H1 (cell line): ENCODE data around the gene BRINP3. TPM values are rescaled to one million over a fixed set of nuclear protein-coding genes. Genes with fewer than 3 reads are reported as not detected.

Experiments used
- CTCF ChIA-PET: fragments of 300-600 bp; sonication (Branson Sonifier 250); formaldehyde crosslinking; loops from one replicate; lab custom pipeline; 2021; ENCODE audit not compliant: partially characterized antibody; lab: Charles Lee
- POLR2A ChIA-PET: fragments of 300-600 bp; sonication (Branson Sonifier 250); formaldehyde crosslinking; loops from one replicate; lab custom pipeline; 2021; ENCODE audit warnings: inconsistent platforms; ENCODE audit not compliant: partially characterized antibody; lab: Charles Lee
- DNase-seq, 2 experiments: peaks; one replicate each; pipeline versions ENCODE4 v3.0.0 to v3.0.0-alpha.2; 2010 to 2022; ENCODE audit warnings: low spot score in 2 of 2, low read depth in 1 of 2, mixed read lengths in 1 of 2
- FAIRE-seq: peaks from 2 replicates; lab custom pipeline; 2011; peaks lifted over from hg19 to GRCh38; lab: Jason Lieb, UNC
- H2AFZ ChIP-seq: 2 replicates; pipeline ENCODE4 v1.8.1; 2012; ENCODE audit warnings: low read length, inconsistent platforms
- H2AK5ac ChIP-seq: 2 replicates; pipeline ENCODE4 v1.6.1; 2013; ENCODE audit warnings: low read depth, low read length
- H2BK120ac ChIP-seq: replicated peaks from 2 replicates; pipeline ENCODE3; 2013; ENCODE audit warnings: low read depth, low read length, inconsistent platforms
- H2BK12ac ChIP-seq: 2 replicates; pipeline ENCODE4 v1.6.1; 2013; ENCODE audit warnings: low read depth, low read length
- H2BK15ac ChIP-seq: 2 replicates; pipeline ENCODE4 v1.6.1; 2013; ENCODE audit warnings: low read length
- H2BK20ac ChIP-seq: 2 replicates; pipeline ENCODE4 v1.6.1; 2013; ENCODE audit warnings: low read length
- H2BK5ac ChIP-seq: 2 replicates; pipeline ENCODE4 v1.6.1; 2013; ENCODE audit warnings: low read depth, low read length
- H3K14ac ChIP-seq: 2 replicates; pipeline ENCODE4 v1.6.1; 2013; ENCODE audit warnings: inconsistent platforms; ENCODE audit not compliant: insufficient read length
- H3K18ac ChIP-seq: 2 replicates; pipeline ENCODE4 v1.6.1; 2013; ENCODE audit warnings: low read length; ENCODE audit errors: extremely low read depth
- H3K23ac ChIP-seq: 2 replicates; pipeline ENCODE4 v1.6.1; 2013; ENCODE audit warnings: inconsistent platforms; ENCODE audit not compliant: insufficient read length
- H3K23me2 ChIP-seq: 2 replicates; pipeline ENCODE4 v1.6.1; 2013; ENCODE audit warnings: low read depth, low read length
- H3K27ac ChIP-seq: 2 replicates; pipeline ENCODE4 v1.6.1; 2011; ENCODE audit warnings: low read depth, low read length, inconsistent platforms
- H3K27me3 ChIP-seq, 4 experiments: replicated peaks in 1 of 4; 1 replicate in 1 of 4; 2 replicates in 3 of 4; pipeline versions ENCODE4 v1.6.1 to v1.8.1; 2011 to 2013; ENCODE audit warnings: low read length in 3 of 4, mild to moderate bottlenecking in 3 of 4, inconsistent platforms in 2 of 4, mixed read lengths in 2 of 4, moderate library complexity in 1 of 4; ENCODE audit not compliant: control insufficient read depth in 3 of 4, insufficient read depth in 3 of 4; ENCODE audit errors: extremely low read depth in 1 of 4
- H3K36me3 ChIP-seq, 4 experiments: 2 replicates each; pipeline versions ENCODE4 v1.6.1 to v1.8.1; 2011 to 2013; ENCODE audit warnings: mild to moderate bottlenecking in 4 of 4, low read length in 3 of 4, moderate library complexity in 2 of 4, control low read depth in 1 of 4, inconsistent platforms in 1 of 4; ENCODE audit not compliant: insufficient read depth in 4 of 4, control insufficient read depth in 2 of 4
- H3K4ac ChIP-seq: replicated peaks from 2 replicates; pipeline ENCODE3; 2013; ENCODE audit warnings: low read length, low read depth, mixed read lengths, inconsistent platforms; ENCODE audit not compliant: insufficient read length
- H3K4me1 ChIP-seq, 4 experiments: replicated peaks in 1 of 4; 1 replicate in 1 of 4; 2 replicates in 3 of 4; pipeline versions ENCODE4 v1.6.1 to v1.8.1; 2011 to 2013; ENCODE audit warnings: low read length in 3 of 4, inconsistent platforms in 2 of 4, mixed read lengths in 1 of 4; ENCODE audit not compliant: insufficient read depth in 4 of 4, control insufficient read depth in 3 of 4
- H3K4me2 ChIP-seq, 2 experiments: 2 replicates each; pipeline versions ENCODE4 v1.6.1 to v1.8.1; 2011 to 2013; ENCODE audit warnings: low read depth in 2 of 2, low read length in 2 of 2, control low read depth in 1 of 2, inconsistent platforms in 1 of 2, mild to moderate bottlenecking in 1 of 2; ENCODE audit not compliant: insufficient read depth in 1 of 2
- H3K4me3 ChIP-seq, 4 experiments: fragments of 200-600, 300-600 bp in 1 of 4; sonication (generic), shearing (Covaris generic), sonication (Bioruptor Twin) in 1 of 4; 2 replicates each; pipeline versions ENCODE4 v1.5.1 to v1.8.1; 2011 to 2016; ENCODE audit warnings: low read length in 4 of 4, low read depth in 3 of 4, control low read depth in 2 of 4, inconsistent platforms in 2 of 4, mild to moderate bottlenecking in 2 of 4, mixed read lengths in 1 of 4, moderate library complexity in 1 of 4; ENCODE audit not compliant: insufficient read depth in 2 of 4; ENCODE audit errors: extremely low read depth in 1 of 4
- H3K56ac ChIP-seq: replicated peaks from 2 replicates; pipeline ENCODE3; 2013; ENCODE audit warnings: low read depth, mild to moderate bottlenecking, mixed read lengths, low read length, inconsistent platforms; ENCODE audit not compliant: insufficient read length
- H3K79me1 ChIP-seq: 2 replicates; pipeline ENCODE4 v1.6.1; 2013; ENCODE audit warnings: low read depth, low read length, control low read depth
- H3K79me2 ChIP-seq, 2 experiments: 2 replicates each; pipeline versions ENCODE4 v1.6.1 to v1.8.1; 2012 to 2013; ENCODE audit warnings: low read length in 2 of 2, mild to moderate bottlenecking in 2 of 2, inconsistent platforms in 1 of 2; ENCODE audit not compliant: insufficient read depth in 2 of 2, control insufficient read depth in 1 of 2
- H3K9ac ChIP-seq, 4 experiments: replicated peaks in 1 of 4; 1 replicate in 1 of 4; 2 replicates in 3 of 4; pipeline versions ENCODE4 v1.6.1 to v1.8.1; 2011 to 2013; ENCODE audit warnings: low read depth in 3 of 4, low read length in 3 of 4, control low read depth in 2 of 4, mild to moderate bottlenecking in 2 of 4, moderate library complexity in 2 of 4, inconsistent platforms in 1 of 4; ENCODE audit errors: extremely low read depth in 1 of 4
- H3K9me3 ChIP-seq, 2 experiments: 2 replicates each; pipeline versions ENCODE4 v1.6.1 to v1.8.1; 2012 to 2013; ENCODE audit warnings: mild to moderate bottlenecking in 2 of 2, moderate library complexity in 2 of 2, control low read depth in 1 of 2, inconsistent platforms in 1 of 2, low read depth in 1 of 2, low read length in 1 of 2, mixed read lengths in 1 of 2; ENCODE audit not compliant: insufficient read depth in 2 of 2
- H4K20me1 ChIP-seq, 2 experiments: replicated peaks in 1 of 2; 2 replicates each; pipeline versions ENCODE3 to v1.8.1; 2011 to 2013; ENCODE audit warnings: inconsistent platforms in 2 of 2, low read length in 2 of 2, mild to moderate bottlenecking in 1 of 2; ENCODE audit not compliant: insufficient read depth in 2 of 2, control insufficient read depth in 1 of 2
- H4K5ac ChIP-seq: 2 replicates; pipeline ENCODE4 v1.6.1; 2013; ENCODE audit warnings: low read length, low read depth, mixed read lengths, inconsistent platforms; ENCODE audit not compliant: insufficient read length
- H4K8ac ChIP-seq: 2 replicates; pipeline ENCODE4 v1.8.0; 2013; ENCODE audit warnings: mild to moderate bottlenecking, moderate library complexity, low read length, inconsistent platforms; ENCODE audit not compliant: insufficient read depth; ENCODE audit errors: extremely low read depth
- H4K91ac ChIP-seq: replicated peaks from 2 replicates; pipeline ENCODE3; 2013; ENCODE audit warnings: low read length, mixed read lengths, inconsistent platforms; ENCODE audit not compliant: insufficient read length
- BRCA1 ChIP-seq: IDR thresholded peaks from 2 replicates; pipeline ENCODE4 v1.6.1; 2012; ENCODE audit warnings: low read depth, low read length, improper control_type of control experiment
- CBX8 ChIP-seq: fragments of 300-800, 300-1000 bp; sonication (generic); IDR thresholded peaks from 2 replicates; pipeline ENCODE4 v1.7.1; 2016; ENCODE audit warnings: low read depth, low read length, borderline replicate concordance
- FOSL1 ChIP-seq: IDR thresholded peaks from 2 replicates; pipeline ENCODE4 v1.6.1; 2011; ENCODE audit warnings: mild to moderate bottlenecking, low read depth, low read length, moderate library complexity; ENCODE audit not compliant: insufficient read depth
- JUND ChIP-seq: IDR thresholded peaks from 2 replicates; pipeline ENCODE4 v1.6.1; 2011; ENCODE audit warnings: mild to moderate bottlenecking, improper control_type of control experiment, low read length
- KDM5A ChIP-seq: fragments of 200-600 bp; IDR thresholded peaks from 2 replicates; pipeline ENCODE4 v1.7.1; 2012; ENCODE audit warnings: mild to moderate bottlenecking, low read length, inconsistent platforms, mixed read lengths
- WGBS, 2 experiments: shearing (Covaris generic) in 1 of 2; methylation state at CpG; one replicate each; pipeline versions ENCODE4 v1.1.6 to v1.1.7; 2013 to 2015; ENCODE audit warnings: low lambda C conversion rate in 2 of 2, mixed read lengths in 2 of 2, inconsistent platforms in 1 of 2, low coverage in 1 of 2, missing lambda C conversion rate in 1 of 2; ENCODE audit not compliant: insufficient replicate concordance in 2 of 2, insufficient coverage in 1 of 2, insufficient read length in 1 of 2; ENCODE audit errors: extremely low coverage in 1 of 2, missing lambda C conversion rate in 1 of 2; 5-methylcytosine and 5-hydroxymethylcytosine counted together
- polyA plus RNA-seq, 7 experiments: library from polyadenylated mRNA; depleted of rRNA in 3 of 7; stranded (reverse) in 5 of 7; unstranded in 2 of 7; fragments of >200 nt in 5 of 7; fragments of 200-250 nt in 2 of 7; gene quantifications; 1 replicate in 5 of 7; 2 replicates in 1 of 7; 4 replicates in 1 of 7; pipeline versions ENCODE4 v1.2.1 to v1.2.3, GENCODE V29; 2011 to 2013; ENCODE audit warnings: missing spikeins in 2 of 7, mixed read lengths in 2 of 7
- total RNA-seq: library from RNA; stranded (reverse); fragmentation: NEBNext Ultra II Directional; extraction: Animal tissue kit (Norgen Biotek cat#: 25700); gene quantifications from 2 replicates; pipeline ENCODE4 v1.2.1, GENCODE V29; 2021
- TF ChIP-seq, protein P1 (sequence below): IDR thresholded peaks from 2 replicates; pipeline ENCODE4 v1.6.1; 2012; ENCODE audit warnings: inconsistent platforms

BRINP3 gene
- total and polyA plus RNA-seq, 2 of the 8 experiments (the other 6 are each of a cell fraction or from before 2014, with no cell fraction given), result not detected

DNA sequence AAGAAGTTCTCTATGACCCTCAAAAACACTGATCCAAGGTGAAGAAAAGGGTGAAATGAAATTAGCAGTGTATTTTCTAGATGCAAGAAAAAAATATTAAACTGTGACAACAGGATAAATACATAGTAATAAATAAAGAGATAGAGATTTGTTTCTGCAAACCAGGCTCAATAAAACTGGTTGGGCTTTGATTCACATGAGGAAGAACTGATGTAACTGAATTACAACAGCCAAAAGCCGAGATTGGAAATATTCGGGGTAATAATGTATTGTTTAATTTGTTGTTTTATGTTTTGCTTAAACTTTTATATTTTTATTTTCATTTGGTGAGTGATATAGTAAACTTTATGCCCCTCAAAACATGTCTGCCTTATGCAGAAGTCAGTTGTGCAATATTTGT, 285.0 kb downstream of the BRINP3 start:
- Histone ChIP-seq H3K4me1 (no peaks in the 10 kb centered on the region), H3K4me3 (no peak overlapping the region), H2BK12ac (no peak overlapping the region), H3K4ac (no peak overlapping the region), H4K8ac (no peak overlapping the region), H3K23ac (no peak overlapping the region), H3K14ac (no peak overlapping the region), H4K91ac (no peak overlapping the region), H2AK5ac (no peak overlapping the region), H3K4me2 (no peak overlapping the region), H3K79me2 (no peaks in the 10 kb centered on the region), H3K79me1 (no peaks in the 10 kb centered on the region), H3K23me2 (no peaks in the 10 kb centered on the region), H2BK5ac (no peak overlapping the region), H2BK20ac (no peak overlapping the region), H3K36me3 (no peaks in the 10 kb centered on the region), H4K5ac (no peak overlapping the region), H3K27ac (no peak overlapping the region), H3K56ac (no peak overlapping the region), H3K27me3 (no peaks in the 10 kb centered on the region), H2BK120ac (no peak overlapping the region), H4K20me1 (no peaks in the 10 kb centered on the region), H3K9me3 (peaks cover 0 to 3% of the 10 kb centered on the region in 2 experiments; a peak in 1 of 4 replicates), H3K9ac (no peak overlapping the region), H3K18ac (no peak overlapping the region), H2AFZ (no peak overlapping the region), H2BK15ac (no peak overlapping the region)
- ChIA-PET POLR2A (no interaction called here), CTCF (no interaction called here)
- no peak for TF ChIP-seq JUND
- TF ChIP-seq FOSL1, result no peak
- no peak for TF ChIP-seq KDM5A
- no peak for TF ChIP-seq BRCA1
- TF ChIP-seq, protein P1, sequence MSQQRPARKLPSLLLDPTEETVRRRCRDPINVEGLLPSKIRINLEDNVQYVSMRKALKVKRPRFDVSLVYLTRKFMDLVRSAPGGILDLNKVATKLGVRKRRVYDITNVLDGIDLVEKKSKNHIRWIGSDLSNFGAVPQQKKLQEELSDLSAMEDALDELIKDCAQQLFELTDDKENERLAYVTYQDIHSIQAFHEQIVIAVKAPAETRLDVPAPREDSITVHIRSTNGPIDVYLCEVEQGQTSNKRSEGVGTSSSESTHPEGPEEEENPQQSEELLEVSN, result no peak
- no peak for TF ChIP-seq CBX8
- DNase-seq (no peak), FAIRE-seq (no peak)
- WGBS, 2 experiments, result 81% methylated on average over 2 of the region's 2 CpGs; no CpG with 5 or more reads in 1 of the 2 experiments
